Panc1 (cell line): Measurements from ENCODE around the gene ITIH5. TPM values are rescaled to one million over a fixed set of nuclear protein-coding genes. Genes with fewer than 3 reads are reported as not detected.

ENCODE experiments used
- ATAC-seq: fragments of 200-7000 bp; cut with Tn5 transposase; 2 replicates; pipeline ENCODE4 v1.9.1; 2020; ENCODE audit warnings: mild to moderate bottlenecking, moderate library complexity
- BruUV-seq: library from RNA; stranded (reverse); fragments of 400-500 nt; replicated peaks from 2 replicates; lab custom pipeline; 2021; lab: Mats Ljungman, UMichigan
- CTCF ChIA-PET: fragments of 300-600 bp; sonication (Branson Sonifier 250); formaldehyde crosslinking; loops from one replicate; lab custom pipeline; 2022; ENCODE audit warnings: antibody characterized with exemption; lab: Charles Lee
- POLR2A ChIA-PET: fragments of 300-600 bp; sonication (Branson Sonifier 250); formaldehyde crosslinking; loops from one replicate; lab custom pipeline; 2022; ENCODE audit warnings: antibody characterized with exemption; lab: Charles Lee
- DNase-seq: peaks from one replicate; pipeline ENCODE4 v3.0.0-alpha.2; 2010; ENCODE audit warnings: low read depth, low spot score
- H3K27ac ChIP-seq: 2 replicates; pipeline ENCODE4 v1.5.1; 2011; ENCODE audit warnings: mild to moderate bottlenecking, low read length, inconsistent platforms
- H3K27me3 ChIP-seq: fragments of 200-500 bp; sonication (Bioruptor generic); 2 replicates; pipeline ENCODE4 v1.6.0; 2014; ENCODE audit warnings: low read length, inconsistent platforms; ENCODE audit not compliant: control insufficient read depth, insufficient read depth
- H3K36me3 ChIP-seq: fragments of 200-500 bp; sonication (Bioruptor generic); 2 replicates; pipeline ENCODE4 v1.5.1; 2014; ENCODE audit warnings: inconsistent platforms, mild to moderate bottlenecking, low read length, moderate library complexity; ENCODE audit not compliant: control insufficient read depth, insufficient read depth
- H3K4me1 ChIP-seq: 2 replicates; pipeline ENCODE4 v1.5.1; 2011; ENCODE audit warnings: inconsistent platforms, mild to moderate bottlenecking, low read length, moderate library complexity; ENCODE audit not compliant: control insufficient read depth, insufficient read depth
- H3K4me3 ChIP-seq, 2 experiments: 2 replicates each; pipeline ENCODE4 v1.5.1; 2011 to 2012; ENCODE audit warnings: low read depth in 2 of 2, low read length in 2 of 2, mild to moderate bottlenecking in 2 of 2, inconsistent platforms in 1 of 2, moderate library complexity in 1 of 2
- H3K9me3 ChIP-seq: fragments of 200-500 bp; sonication (Bioruptor generic); 2 replicates; pipeline ENCODE4 v1.5.1; 2014; ENCODE audit warnings: low read depth, mild to moderate bottlenecking, inconsistent platforms, low read length, moderate library complexity; ENCODE audit not compliant: control insufficient read depth, insufficient read depth
- POLR2AphosphoS5 ChIP-seq: IDR thresholded peaks from 2 replicates; pipeline ENCODE4 v1.6.1; 2012; ENCODE audit warnings: mild to moderate bottlenecking, low read depth, low read length, moderate library complexity
- SIN3A ChIP-seq: IDR thresholded peaks from 2 replicates; pipeline ENCODE4 v1.6.1; 2012; ENCODE audit warnings: low read depth, mild to moderate bottlenecking, low read length, moderate library complexity, borderline replicate concordance; ENCODE audit not compliant: insufficient read depth
- TCF7L2 ChIP-seq: IDR thresholded peaks from 2 replicates; pipeline ENCODE4 v1.6.1; 2011; ENCODE audit warnings: mild to moderate bottlenecking, low read depth, low read length, inconsistent platforms
- in situ Hi-C: cut with HindIII; loops from 2 replicates; pipeline ENCODE4 v1.10.0; 2016; ENCODE audit warnings: low sequenced_read_pairs, low pct_unique_long_range_greater_than_20kb
- intact Hi-C: fragments of 100-400 bp; cut with micrococcal nuclease; formaldehyde crosslinking; loops from one replicate; pipeline ENCODE4 v1.10.0; 2022; ENCODE audit not compliant: unreplicated experiment
- total RNA-seq: library from RNA; stranded (reverse); gene quantifications from one replicate; pipeline ENCODE4 v1.2.1, GENCODE V29; 2021; ENCODE audit not compliant: unreplicated experiment
- TF ChIP-seq, protein P1 (sequence below): fragments of 450-650 bp; IDR thresholded peaks from 2 replicates; pipeline ENCODE4 v1.5.1; 2017; ENCODE audit warnings: mild to moderate bottlenecking
- TF ChIP-seq, protein P2 (sequence below), 2 experiments: IDR thresholded peaks; 2 replicates each; pipeline ENCODE4 v1.6.1; 2011 to 2012; ENCODE audit warnings: low read depth in 2 of 2, control low read depth in 1 of 2, low read length in 1 of 2, mild to moderate bottlenecking in 1 of 2, moderate library complexity in 1 of 2; ENCODE audit not compliant: insufficient read depth in 1 of 2

The ITIH5 gene
- total RNA-seq, 1 experiment from 2014 or later: not detected

DNA sequence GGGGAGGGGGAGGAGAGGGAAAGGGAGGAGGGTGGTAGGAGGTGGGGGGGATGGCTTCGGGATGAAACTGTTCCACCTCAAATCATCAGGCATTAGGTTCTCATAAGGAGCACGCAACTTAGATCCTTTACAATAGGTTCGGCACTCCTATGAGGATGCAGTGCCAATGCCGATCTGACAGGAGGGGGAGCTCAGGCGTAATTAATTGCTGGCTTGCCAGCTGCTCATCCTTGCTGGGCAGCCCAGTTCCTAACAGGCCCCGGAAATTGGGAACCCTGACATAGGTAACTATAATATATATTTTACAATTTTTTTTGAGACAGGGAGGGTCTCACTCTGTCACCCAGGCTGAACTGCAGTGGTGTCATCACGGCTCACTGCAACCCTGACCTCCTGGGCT, 137.1 kb downstream of the ITIH5 start:
- Histone ChIP-seq H3K27ac (no peak overlapping the region), H3K4me3 (no peak overlapping the region), H3K36me3 (no peaks in the 10 kb centered on the region; the same call in 1 of the 2 replicates), H3K4me1 (no peaks in the 10 kb centered on the region), H3K27me3 (peaks cover 2% of the 10 kb centered on the region; the same call in 1 of the 2 replicates), H3K9me3 (no peaks in the 10 kb centered on the region)
- POLR2A ChIA-PET: no interaction called here
- in situ Hi-C loops: no loop called here
- peak; percentile 65; the same call in 1 of the 2 replicates for ATAC-seq
- intact Hi-C loops: loop anchor here (5.0 kb wide), 1 partner anchor 1773 kb away; no protein-coding TSS in a partner anchor
- BruUV-seq: no TSS peak
- CTCF ChIA-PET: interaction anchor here (0.8 kb wide), 1 partner anchor 158 kb away, joined by 4 read pairs; no protein-coding TSS in a partner anchor
- DNase-seq: no peak
- TF ChIP-seq SIN3A: no peak
- TF ChIP-seq TCF7L2: no peak
- TF ChIP-seq, protein P1, sequence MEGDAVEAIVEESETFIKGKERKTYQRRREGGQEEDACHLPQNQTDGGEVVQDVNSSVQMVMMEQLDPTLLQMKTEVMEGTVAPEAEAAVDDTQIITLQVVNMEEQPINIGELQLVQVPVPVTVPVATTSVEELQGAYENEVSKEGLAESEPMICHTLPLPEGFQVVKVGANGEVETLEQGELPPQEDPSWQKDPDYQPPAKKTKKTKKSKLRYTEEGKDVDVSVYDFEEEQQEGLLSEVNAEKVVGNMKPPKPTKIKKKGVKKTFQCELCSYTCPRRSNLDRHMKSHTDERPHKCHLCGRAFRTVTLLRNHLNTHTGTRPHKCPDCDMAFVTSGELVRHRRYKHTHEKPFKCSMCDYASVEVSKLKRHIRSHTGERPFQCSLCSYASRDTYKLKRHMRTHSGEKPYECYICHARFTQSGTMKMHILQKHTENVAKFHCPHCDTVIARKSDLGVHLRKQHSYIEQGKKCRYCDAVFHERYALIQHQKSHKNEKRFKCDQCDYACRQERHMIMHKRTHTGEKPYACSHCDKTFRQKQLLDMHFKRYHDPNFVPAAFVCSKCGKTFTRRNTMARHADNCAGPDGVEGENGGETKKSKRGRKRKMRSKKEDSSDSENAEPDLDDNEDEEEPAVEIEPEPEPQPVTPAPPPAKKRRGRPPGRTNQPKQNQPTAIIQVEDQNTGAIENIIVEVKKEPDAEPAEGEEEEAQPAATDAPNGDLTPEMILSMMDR: peak; percentile 46
- TF ChIP-seq POLR2AphosphoS5: no peak

DNA sequence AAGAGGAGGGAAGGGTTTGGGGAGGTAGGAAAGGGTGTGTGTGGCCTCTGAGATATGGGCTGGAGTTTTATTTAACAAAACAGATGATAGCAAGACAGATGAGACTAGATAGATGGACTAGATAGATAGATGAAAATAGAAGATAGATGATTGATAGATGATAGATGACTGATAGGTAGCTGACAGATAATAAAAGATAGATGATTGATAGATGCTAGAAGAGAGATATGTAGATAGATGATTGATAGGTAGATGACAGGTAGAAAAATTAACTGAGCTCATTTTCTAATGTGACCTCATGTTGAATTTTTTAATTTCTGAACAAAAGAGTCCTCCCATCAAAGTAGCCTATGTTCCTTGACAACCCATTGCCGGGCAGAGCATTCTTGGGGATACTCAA, 139.3 kb downstream of the ITIH5 start:
- no peak overlapping the region for H3K4me3 ChIP-seq
- no peak overlapping the region for H3K27ac ChIP-seq
- DNase-seq (no peak), ATAC-seq (no peak)
- TF ChIP-seq, protein P1: no peak
- TF ChIP-seq TCF7L2 (no peak), POLR2AphosphoS5 (no peak)
- TF ChIP-seq, protein P2, sequence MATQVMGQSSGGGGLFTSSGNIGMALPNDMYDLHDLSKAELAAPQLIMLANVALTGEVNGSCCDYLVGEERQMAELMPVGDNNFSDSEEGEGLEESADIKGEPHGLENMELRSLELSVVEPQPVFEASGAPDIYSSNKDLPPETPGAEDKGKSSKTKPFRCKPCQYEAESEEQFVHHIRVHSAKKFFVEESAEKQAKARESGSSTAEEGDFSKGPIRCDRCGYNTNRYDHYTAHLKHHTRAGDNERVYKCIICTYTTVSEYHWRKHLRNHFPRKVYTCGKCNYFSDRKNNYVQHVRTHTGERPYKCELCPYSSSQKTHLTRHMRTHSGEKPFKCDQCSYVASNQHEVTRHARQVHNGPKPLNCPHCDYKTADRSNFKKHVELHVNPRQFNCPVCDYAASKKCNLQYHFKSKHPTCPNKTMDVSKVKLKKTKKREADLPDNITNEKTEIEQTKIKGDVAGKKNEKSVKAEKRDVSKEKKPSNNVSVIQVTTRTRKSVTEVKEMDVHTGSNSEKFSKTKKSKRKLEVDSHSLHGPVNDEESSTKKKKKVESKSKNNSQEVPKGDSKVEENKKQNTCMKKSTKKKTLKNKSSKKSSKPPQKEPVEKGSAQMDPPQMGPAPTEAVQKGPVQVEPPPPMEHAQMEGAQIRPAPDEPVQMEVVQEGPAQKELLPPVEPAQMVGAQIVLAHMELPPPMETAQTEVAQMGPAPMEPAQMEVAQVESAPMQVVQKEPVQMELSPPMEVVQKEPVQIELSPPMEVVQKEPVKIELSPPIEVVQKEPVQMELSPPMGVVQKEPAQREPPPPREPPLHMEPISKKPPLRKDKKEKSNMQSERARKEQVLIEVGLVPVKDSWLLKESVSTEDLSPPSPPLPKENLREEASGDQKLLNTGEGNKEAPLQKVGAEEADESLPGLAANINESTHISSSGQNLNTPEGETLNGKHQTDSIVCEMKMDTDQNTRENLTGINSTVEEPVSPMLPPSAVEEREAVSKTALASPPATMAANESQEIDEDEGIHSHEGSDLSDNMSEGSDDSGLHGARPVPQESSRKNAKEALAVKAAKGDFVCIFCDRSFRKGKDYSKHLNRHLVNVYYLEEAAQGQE (IDR thresholded peaks at IDR 0.05; ENCODE audit: insufficient read depth in 1 of 2, low read depth in 2 of 2, low read length in 1 of 2): no peak
- H3K36me3 ChIP-seq: no peaks in the 10 kb centered on the region; the same call in 1 of the 2 replicates
- in situ Hi-C loops: no loop called here
- BruUV-seq: no TSS peak
- ChIA-PET CTCF (no interaction called here), POLR2A (no interaction called here)
- peaks cover 2% of the 10 kb centered on the region; the same call in 1 of the 2 replicates for H3K27me3 ChIP-seq
- intact Hi-C loops: loop anchor here (5.0 kb wide), 1 partner anchor 1775 kb away; no protein-coding TSS in a partner anchor
- H3K9me3 ChIP-seq: no peaks in the 10 kb centered on the region
- no peaks in the 10 kb centered on the region for H3K4me1 ChIP-seq
